GM19023 (cell line): ENCODE measurements around the gene SPINT1.

ENCODE experiments used
- ATAC-seq: cut with Tn5 transposase; IDR thresholded peaks from one replicate; pipeline ENCODE4 v1.9.1; 2021; ENCODE audit warnings: mild to moderate bottlenecking, moderate library complexity; ENCODE audit not compliant: unreplicated experiment

The SPINT1 gene

GRCh38 chr15:40828447-40829036 lies 15.3 kb upstream of the SPINT1 start, which contains the start of gene PPP1R14D:
TSS of gene PPP1R14D (minus strand) at chr15:40828708. CDS start at chr15:40828641, 67 bp downstream.
- ATAC-seq: no peak

- ATAC-seq: no peak
These were observed 14.7 kb upstream of the SPINT1 start for GRCh38 chr15:40829115-40829514.

- no peak for ATAC-seq
These were observed 13.0 kb upstream of the SPINT1 start for GRCh38 chr15:40830884-40831283.

GRCh38 chr15:40831861-40832260 lies 12.0 kb upstream of the SPINT1 start:
- ATAC-seq: no peak

- no peak for ATAC-seq
These were observed 10.9 kb upstream of the SPINT1 start for GRCh38 chr15:40832903-40833302.

GRCh38 chr15:40836020-40836419 lies 7.8 kb upstream of the SPINT1 start:
- ATAC-seq: no peak

- no peak for ATAC-seq
These were observed 5.1 kb upstream of the SPINT1 start for GRCh38 chr15:40838756-40839155.

GRCh38 chr15:40841741-40842140 lies 2.1 kb upstream of the SPINT1 start:
- ATAC-seq: no peak

GRCh38 chr15:40843261-40843884 lies 475 bp upstream of the SPINT1 start:
- ATAC-seq: no peak

- ATAC-seq: no peak
These were observed 815 bp downstream of the SPINT1 start for GRCh38 chr15:40844696-40845030.

GRCh38 chr15:40845036-40845435 lies 1.2 kb downstream of the SPINT1 start:
- ATAC-seq: no peak

- ATAC-seq: no peak
These were observed 1.9 kb downstream of the SPINT1 start for GRCh38 chr15:40845511-40846284.

- no peak for ATAC-seq
These were observed 3.0 kb downstream of the SPINT1 start for GRCh38 chr15:40846841-40847222.

GRCh38 chr15:40847223-40847961 lies 3.5 kb downstream of the SPINT1 start:
- ATAC-seq: no peak

GRCh38 chr15:40850576-40851112 lies 6.8 kb downstream of the SPINT1 start:
- ATAC-seq: no peak

GRCh38 chr15:40852529-40852928 lies 8.7 kb downstream of the SPINT1 start:
- no peak for ATAC-seq

- ATAC-seq: no peak
These were observed 9.5 kb downstream of the SPINT1 start for GRCh38 chr15:40853241-40853890.

- ATAC-seq: no peak
These were observed 10.3 kb downstream of the SPINT1 start for GRCh38 chr15:40854161-40854560.

- ATAC-seq: no peak
These were observed 11.9 kb downstream of the SPINT1 start for GRCh38 chr15:40855706-40856234.

GRCh38 chr15:40856746-40857145 lies 12.9 kb downstream of the SPINT1 start:
- no peak for ATAC-seq
